Measurements from ENCODE around the gene CEACAM1.

DNA sequence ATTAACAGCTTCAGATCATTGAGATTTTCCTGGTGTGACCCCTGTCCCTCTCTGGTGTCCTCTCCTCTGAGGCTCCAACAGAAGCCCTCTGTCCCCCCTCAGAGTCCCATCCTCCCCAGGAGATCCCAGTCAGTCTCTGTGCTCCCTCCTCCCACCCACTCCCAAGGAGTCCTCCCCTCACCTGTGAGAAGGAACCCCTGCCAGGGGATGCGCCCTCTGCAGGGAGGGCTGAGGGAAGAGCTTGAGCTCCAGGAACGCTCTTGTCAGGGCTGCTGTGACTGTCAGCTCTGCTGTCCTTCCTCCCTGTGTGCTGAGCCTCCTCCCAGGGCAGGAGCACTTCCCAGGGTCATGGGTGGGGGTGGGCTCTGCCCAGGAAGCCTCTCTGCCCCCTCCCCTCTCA, 33.2 kb upstream of the CEACAM1 start:
- TF ChIP-seq, protein P1, sequence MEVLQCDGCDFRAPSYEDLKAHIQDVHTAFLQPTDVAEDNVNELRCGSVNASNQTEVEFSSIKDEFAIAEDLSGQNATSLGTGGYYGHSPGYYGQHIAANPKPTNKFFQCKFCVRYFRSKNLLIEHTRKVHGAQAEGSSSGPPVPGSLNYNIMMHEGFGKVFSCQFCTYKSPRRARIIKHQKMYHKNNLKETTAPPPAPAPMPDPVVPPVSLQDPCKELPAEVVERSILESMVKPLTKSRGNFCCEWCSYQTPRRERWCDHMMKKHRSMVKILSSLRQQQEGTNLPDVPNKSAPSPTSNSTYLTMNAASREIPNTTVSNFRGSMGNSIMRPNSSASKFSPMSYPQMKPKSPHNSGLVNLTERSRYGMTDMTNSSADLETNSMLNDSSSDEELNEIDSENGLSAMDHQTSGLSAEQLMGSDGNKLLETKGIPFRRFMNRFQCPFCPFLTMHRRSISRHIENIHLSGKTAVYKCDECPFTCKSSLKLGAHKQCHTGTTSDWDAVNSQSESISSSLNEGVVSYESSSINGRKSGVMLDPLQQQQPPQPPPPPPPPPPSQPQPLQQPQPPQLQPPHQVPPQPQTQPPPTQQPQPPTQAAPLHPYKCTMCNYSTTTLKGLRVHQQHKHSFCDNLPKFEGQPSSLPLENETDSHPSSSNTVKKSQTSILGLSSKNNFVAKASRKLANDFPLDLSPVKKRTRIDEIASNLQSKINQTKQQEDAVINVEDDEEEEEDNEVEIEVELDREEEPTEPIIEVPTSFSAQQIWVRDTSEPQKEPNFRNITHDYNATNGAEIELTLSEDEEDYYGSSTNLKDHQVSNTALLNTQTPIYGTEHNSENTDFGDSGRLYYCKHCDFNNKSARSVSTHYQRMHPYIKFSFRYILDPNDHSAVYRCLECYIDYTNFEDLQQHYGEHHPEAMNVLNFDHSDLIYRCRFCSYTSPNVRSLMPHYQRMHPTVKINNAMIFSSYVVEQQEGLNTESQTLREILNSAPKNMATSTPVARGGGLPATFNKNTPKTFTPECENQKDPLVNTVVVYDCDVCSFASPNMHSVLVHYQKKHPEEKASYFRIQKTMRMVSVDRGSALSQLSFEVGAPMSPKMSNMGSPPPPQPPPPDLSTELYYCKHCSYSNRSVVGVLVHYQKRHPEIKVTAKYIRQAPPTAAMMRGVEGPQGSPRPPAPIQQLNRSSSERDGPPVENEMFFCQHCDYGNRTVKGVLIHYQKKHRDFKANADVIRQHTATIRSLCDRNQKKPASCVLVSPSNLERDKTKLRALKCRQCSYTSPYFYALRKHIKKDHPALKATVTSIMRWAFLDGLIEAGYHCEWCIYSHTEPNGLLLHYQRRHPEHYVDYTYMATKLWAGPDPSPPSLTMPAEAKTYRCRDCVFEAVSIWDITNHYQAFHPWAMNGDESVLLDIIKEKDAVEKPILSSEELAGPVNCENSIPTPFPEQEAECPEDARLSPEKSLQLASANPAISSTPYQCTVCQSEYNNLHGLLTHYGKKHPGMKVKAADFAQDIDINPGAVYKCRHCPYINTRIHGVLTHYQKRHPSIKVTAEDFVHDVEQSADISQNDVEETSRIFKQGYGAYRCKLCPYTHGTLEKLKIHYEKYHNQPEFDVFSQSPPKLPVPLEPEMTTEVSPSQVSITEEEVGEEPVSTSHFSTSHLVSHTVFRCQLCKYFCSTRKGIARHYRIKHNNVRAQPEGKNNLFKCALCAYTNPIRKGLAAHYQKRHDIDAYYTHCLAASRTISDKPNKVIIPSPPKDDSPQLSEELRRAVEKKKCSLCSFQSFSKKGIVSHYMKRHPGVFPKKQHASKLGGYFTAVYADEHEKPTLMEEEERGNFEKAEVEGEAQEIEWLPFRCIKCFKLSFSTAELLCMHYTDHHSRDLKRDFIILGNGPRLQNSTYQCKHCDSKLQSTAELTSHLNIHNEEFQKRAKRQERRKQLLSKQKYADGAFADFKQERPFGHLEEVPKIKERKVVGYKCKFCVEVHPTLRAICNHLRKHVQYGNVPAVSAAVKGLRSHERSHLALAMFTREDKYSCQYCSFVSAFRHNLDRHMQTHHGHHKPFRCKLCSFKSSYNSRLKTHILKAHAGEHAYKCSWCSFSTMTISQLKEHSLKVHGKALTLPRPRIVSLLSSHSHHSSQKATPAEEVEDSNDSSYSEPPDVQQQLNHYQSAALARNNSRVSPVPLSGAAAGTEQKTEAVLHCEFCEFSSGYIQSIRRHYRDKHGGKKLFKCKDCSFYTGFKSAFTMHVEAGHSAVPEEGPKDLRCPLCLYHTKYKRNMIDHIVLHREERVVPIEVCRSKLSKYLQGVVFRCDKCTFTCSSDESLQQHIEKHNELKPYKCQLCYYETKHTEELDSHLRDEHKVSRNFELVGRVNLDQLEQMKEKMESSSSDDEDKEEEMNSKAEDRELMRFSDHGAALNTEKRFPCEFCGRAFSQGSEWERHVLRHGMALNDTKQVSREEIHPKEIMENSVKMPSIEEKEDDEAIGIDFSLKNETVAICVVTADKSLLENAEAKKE (CRISPR knock-in tag; IDR thresholded peaks at IDR 0.05): no peak
- TF ChIP-seq, protein P2, sequence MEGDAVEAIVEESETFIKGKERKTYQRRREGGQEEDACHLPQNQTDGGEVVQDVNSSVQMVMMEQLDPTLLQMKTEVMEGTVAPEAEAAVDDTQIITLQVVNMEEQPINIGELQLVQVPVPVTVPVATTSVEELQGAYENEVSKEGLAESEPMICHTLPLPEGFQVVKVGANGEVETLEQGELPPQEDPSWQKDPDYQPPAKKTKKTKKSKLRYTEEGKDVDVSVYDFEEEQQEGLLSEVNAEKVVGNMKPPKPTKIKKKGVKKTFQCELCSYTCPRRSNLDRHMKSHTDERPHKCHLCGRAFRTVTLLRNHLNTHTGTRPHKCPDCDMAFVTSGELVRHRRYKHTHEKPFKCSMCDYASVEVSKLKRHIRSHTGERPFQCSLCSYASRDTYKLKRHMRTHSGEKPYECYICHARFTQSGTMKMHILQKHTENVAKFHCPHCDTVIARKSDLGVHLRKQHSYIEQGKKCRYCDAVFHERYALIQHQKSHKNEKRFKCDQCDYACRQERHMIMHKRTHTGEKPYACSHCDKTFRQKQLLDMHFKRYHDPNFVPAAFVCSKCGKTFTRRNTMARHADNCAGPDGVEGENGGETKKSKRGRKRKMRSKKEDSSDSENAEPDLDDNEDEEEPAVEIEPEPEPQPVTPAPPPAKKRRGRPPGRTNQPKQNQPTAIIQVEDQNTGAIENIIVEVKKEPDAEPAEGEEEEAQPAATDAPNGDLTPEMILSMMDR (conservative IDR thresholded peaks at IDR 0.05; ENCODE audit: low read depth in 2 of 2): peak; percentile 15 to 58; a peak in 2 of 4 replicates
- TF ChIP-seq, protein P3, sequence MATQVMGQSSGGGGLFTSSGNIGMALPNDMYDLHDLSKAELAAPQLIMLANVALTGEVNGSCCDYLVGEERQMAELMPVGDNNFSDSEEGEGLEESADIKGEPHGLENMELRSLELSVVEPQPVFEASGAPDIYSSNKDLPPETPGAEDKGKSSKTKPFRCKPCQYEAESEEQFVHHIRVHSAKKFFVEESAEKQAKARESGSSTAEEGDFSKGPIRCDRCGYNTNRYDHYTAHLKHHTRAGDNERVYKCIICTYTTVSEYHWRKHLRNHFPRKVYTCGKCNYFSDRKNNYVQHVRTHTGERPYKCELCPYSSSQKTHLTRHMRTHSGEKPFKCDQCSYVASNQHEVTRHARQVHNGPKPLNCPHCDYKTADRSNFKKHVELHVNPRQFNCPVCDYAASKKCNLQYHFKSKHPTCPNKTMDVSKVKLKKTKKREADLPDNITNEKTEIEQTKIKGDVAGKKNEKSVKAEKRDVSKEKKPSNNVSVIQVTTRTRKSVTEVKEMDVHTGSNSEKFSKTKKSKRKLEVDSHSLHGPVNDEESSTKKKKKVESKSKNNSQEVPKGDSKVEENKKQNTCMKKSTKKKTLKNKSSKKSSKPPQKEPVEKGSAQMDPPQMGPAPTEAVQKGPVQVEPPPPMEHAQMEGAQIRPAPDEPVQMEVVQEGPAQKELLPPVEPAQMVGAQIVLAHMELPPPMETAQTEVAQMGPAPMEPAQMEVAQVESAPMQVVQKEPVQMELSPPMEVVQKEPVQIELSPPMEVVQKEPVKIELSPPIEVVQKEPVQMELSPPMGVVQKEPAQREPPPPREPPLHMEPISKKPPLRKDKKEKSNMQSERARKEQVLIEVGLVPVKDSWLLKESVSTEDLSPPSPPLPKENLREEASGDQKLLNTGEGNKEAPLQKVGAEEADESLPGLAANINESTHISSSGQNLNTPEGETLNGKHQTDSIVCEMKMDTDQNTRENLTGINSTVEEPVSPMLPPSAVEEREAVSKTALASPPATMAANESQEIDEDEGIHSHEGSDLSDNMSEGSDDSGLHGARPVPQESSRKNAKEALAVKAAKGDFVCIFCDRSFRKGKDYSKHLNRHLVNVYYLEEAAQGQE (IDR thresholded peaks at IDR 0.05; ENCODE audit: unreplicated experiment): no peak
- no peak for TF ChIP-seq EZH2 (IDR thresholded peaks at IDR 0.05; ENCODE audit: low read depth, unreplicated experiment)
- no peak for TF ChIP-seq JUNB (IDR thresholded peaks at IDR 0.05; ENCODE audit: unreplicated experiment)

Data from GM23338 (cell line).